ENCODE measurements around the gene TBC1D22A. TPM values are rescaled to one million over a fixed set of nuclear protein-coding genes. Genes with fewer than 3 reads are reported as not detected.

TBC1D22A gene
- polyA plus RNA-seq, 1 donor (not counting 4 experiments of a cell fraction or from before 2014, with no cell fraction given), result 20.9 TPM

DNA sequence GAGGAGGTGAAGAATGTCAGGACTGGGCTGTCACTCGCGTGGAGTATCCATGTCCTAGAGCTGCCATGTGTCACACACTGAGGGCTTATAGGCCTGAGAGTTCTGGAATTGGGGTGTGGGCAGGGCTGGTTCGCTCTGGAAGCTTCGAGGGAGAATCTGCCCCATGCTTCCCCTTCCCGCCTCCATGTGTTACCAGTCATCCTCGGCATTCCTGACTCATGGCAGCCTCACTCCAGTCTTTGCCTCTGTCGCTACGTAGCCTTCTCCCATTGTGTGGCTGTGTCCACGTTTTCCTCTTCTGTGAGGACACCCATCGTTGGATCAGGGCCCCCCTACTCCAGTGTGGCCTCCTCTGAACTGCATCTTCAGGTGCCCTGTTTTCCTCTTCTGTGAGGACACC lies 301.2 kb downstream of the TBC1D22A start:
- Histone ChIP-seq H2AFZ (ENCODE audit: control insufficient read depth, low read length) (no peak overlapping the region), H3K27ac (ENCODE audit: control insufficient read depth, insufficient read depth, low read length) (no peak overlapping the region), H3K4me2 (ENCODE audit: control insufficient read depth, extremely low read depth, insufficient read depth, low read depth, low read length) (no peak overlapping the region), H3K4me1 (ENCODE audit: control insufficient read depth, extremely low read depth, insufficient read depth, low read length) (no peaks in the 10 kb centered on the region), H3K36me3 (ENCODE audit: control insufficient read depth in 2 of 2, extremely low read depth in 1 of 2, insufficient read depth in 2 of 2, low read length in 2 of 2) (peaks cover 0 to 11% of the 10 kb centered on the region in 2 experiments), H4K20me1 (ENCODE audit: control insufficient read depth, extremely low read depth, insufficient read depth, low read length) (no peaks in the 10 kb centered on the region), H3K27me3 (ENCODE audit: control insufficient read depth, extremely low read depth, insufficient read depth, low read length) (no peaks in the 10 kb centered on the region), H3K9ac (ENCODE audit: control insufficient read depth, extremely low read depth, insufficient read depth, low read length) (no peak overlapping the region), H3K9me1 (ENCODE audit: control insufficient read depth, extremely low read depth, insufficient read depth, low read length) (no peaks in the 10 kb centered on the region), H3K9me3 (ENCODE audit: control insufficient read depth, low read depth, low read length) (no peaks in the 10 kb centered on the region), H3K79me2 (ENCODE audit: control insufficient read depth, insufficient read depth, low read length) (no peaks in the 10 kb centered on the region), H3K4me3 (ENCODE audit: control insufficient read depth in 2 of 3, extremely low read depth in 1 of 3, insufficient read depth in 2 of 3, low read depth in 1 of 3, low read length in 3 of 3) (no peak overlapping the region)
- TF ChIP-seq, protein P1, sequence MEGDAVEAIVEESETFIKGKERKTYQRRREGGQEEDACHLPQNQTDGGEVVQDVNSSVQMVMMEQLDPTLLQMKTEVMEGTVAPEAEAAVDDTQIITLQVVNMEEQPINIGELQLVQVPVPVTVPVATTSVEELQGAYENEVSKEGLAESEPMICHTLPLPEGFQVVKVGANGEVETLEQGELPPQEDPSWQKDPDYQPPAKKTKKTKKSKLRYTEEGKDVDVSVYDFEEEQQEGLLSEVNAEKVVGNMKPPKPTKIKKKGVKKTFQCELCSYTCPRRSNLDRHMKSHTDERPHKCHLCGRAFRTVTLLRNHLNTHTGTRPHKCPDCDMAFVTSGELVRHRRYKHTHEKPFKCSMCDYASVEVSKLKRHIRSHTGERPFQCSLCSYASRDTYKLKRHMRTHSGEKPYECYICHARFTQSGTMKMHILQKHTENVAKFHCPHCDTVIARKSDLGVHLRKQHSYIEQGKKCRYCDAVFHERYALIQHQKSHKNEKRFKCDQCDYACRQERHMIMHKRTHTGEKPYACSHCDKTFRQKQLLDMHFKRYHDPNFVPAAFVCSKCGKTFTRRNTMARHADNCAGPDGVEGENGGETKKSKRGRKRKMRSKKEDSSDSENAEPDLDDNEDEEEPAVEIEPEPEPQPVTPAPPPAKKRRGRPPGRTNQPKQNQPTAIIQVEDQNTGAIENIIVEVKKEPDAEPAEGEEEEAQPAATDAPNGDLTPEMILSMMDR (optimal IDR thresholded peaks at IDR 0.05 in 1 of 3, IDR thresholded peaks at IDR 0.05 in 1 of 3, conservative IDR thresholded peaks at IDR 0.05 in 1 of 3; ENCODE audit: extremely low read depth in 1 of 3, insufficient read depth in 2 of 3, low read length in 3 of 3), result no peak
- no peak for TF ChIP-seq EZH2 (IDR thresholded peaks at IDR 0.05; ENCODE audit: low read length)
- DNase-seq (ENCODE audit: low read depth, low spot score) (no peak), FAIRE-seq (no peak)
- dilution Hi-C loops (cut with MboI; ENCODE audit: extremely low pct_ligation_motif_present, low sequenced_read_pairs), result no loop called here

DNA sequence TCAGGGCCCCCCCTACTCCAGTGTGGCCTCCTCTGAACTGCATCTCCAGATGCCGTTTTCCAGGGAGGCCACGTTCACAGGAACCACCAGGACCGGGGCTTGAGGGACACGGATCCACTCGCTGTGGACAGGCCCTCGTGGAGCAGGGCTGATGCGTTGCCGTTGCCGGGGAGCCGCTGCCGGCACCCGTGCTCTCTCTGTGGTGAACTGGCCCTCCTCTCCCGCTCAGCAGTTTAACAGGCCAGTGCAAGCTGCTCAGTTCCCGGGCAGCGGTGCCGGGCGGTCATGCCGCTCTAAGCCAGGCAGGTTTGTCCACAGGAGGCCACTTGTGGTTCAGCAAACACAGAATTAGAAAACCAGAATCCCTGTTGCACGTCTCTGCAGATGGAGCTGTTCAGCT lies 301.6 kb downstream of the TBC1D22A start:
- dilution Hi-C loops (cut with MboI; ENCODE audit: extremely low pct_ligation_motif_present, low sequenced_read_pairs), result no loop called here

More for the DNA sequence above, 301.6 kb downstream of the TBC1D22A start:
- Histone ChIP-seq H3K79me2 (ENCODE audit: control insufficient read depth, insufficient read depth, low read length) (no peaks in the 10 kb centered on the region), H3K4me1 (ENCODE audit: control insufficient read depth, extremely low read depth, insufficient read depth, low read length) (no peaks in the 10 kb centered on the region), H3K27me3 (ENCODE audit: control insufficient read depth, extremely low read depth, insufficient read depth, low read length) (no peaks in the 10 kb centered on the region), H3K9me3 (ENCODE audit: control insufficient read depth, low read depth, low read length) (no peaks in the 10 kb centered on the region), H3K9ac (ENCODE audit: control insufficient read depth, extremely low read depth, insufficient read depth, low read length) (no peak overlapping the region), H3K4me3 (ENCODE audit: control insufficient read depth in 2 of 3, extremely low read depth in 1 of 3, insufficient read depth in 2 of 3, low read depth in 1 of 3, low read length in 3 of 3) (no peak overlapping the region), H3K36me3 (ENCODE audit: control insufficient read depth in 2 of 2, extremely low read depth in 1 of 2, insufficient read depth in 2 of 2, low read length in 2 of 2) (peaks cover 0 to 11% of the 10 kb centered on the region in 2 experiments), H3K4me2 (ENCODE audit: control insufficient read depth, extremely low read depth, insufficient read depth, low read depth, low read length) (no peak overlapping the region), H3K27ac (ENCODE audit: control insufficient read depth, insufficient read depth, low read length) (no peak overlapping the region), H2AFZ (ENCODE audit: control insufficient read depth, low read length) (no peak overlapping the region), H3K9me1 (ENCODE audit: control insufficient read depth, extremely low read depth, insufficient read depth, low read length) (no peaks in the 10 kb centered on the region), H4K20me1 (ENCODE audit: control insufficient read depth, extremely low read depth, insufficient read depth, low read length) (no peaks in the 10 kb centered on the region)
- no peak for DNase-seq (ENCODE audit: low read depth, low spot score)
- TF ChIP-seq, protein P1 (optimal IDR thresholded peaks at IDR 0.05 in 1 of 3, IDR thresholded peaks at IDR 0.05 in 1 of 3, conservative IDR thresholded peaks at IDR 0.05 in 1 of 3; ENCODE audit: extremely low read depth in 1 of 3, insufficient read depth in 2 of 3, low read length in 3 of 3), result no peak
- no peak for TF ChIP-seq EZH2 (IDR thresholded peaks at IDR 0.05; ENCODE audit: low read length)
- no peak for FAIRE-seq

Data from keratinocyte (primary cell).